Measurements from ENCODE around the gene CPA1.

- no peak for TF ChIP-seq CTCF (IDR thresholded peaks at IDR 0.05; ENCODE audit: insufficient read depth, low read length)
- no peak for TF ChIP-seq POLR2AphosphoS5 (IDR thresholded peaks at IDR 0.05; ENCODE audit: low read depth)
- no peak for TF ChIP-seq GABPA (IDR thresholded peaks at IDR 0.05; ENCODE audit: low read depth)
- TF ChIP-seq REST (IDR thresholded peaks at IDR 0.05; ENCODE audit: insufficient replicate concordance, low read depth), result no peak
These were observed 15.8 kb upstream of the CPA1 start for GRCh38 chr7:130364451-130364850.

Data from HL-60 (cell line).